Nephron progenitor cell (in vitro differentiated cells): ENCODE data around the gene FUT7.

ENCODE experiments used
- DNase-seq: peaks from one replicate; pipeline ENCODE4 v3.0.0; 2021
- H3K27ac Mint-ChIP-seq: 2 replicates; pipeline ENCODE4 v1.8.0; 2021; ENCODE audit warnings: mild to moderate bottlenecking, moderate library complexity, mixed read lengths
- H3K27me3 Mint-ChIP-seq: 2 replicates; pipeline ENCODE4 v1.8.0; 2021; ENCODE audit warnings: mild to moderate bottlenecking, low read depth, mixed read lengths; ENCODE audit not compliant: poor library complexity
- H3K36me3 Mint-ChIP-seq: 2 replicates; pipeline ENCODE4 v1.8.0; 2021; ENCODE audit warnings: low read depth, mixed read lengths
- H3K4me1 Mint-ChIP-seq: 2 replicates; pipeline ENCODE4 v1.8.0; 2021; ENCODE audit warnings: mixed read lengths
- H3K4me3 Mint-ChIP-seq: 2 replicates; pipeline ENCODE4 v1.8.0; 2021; ENCODE audit warnings: mild to moderate bottlenecking, moderate library complexity, mixed read lengths
- H3K9me3 Mint-ChIP-seq: 2 replicates; pipeline ENCODE4 v1.8.0; 2021; ENCODE audit warnings: mild to moderate bottlenecking, moderate library complexity, mixed read lengths
- TF ChIP-seq, protein P1 (sequence below): fragments of 200-600 bp; sonication (generic); IDR thresholded peaks from 2 replicates; pipeline ENCODE4 v1.5.0; 2021; ENCODE audit warnings: antibody characterized with exemption

Gene FUT7

DNA sequence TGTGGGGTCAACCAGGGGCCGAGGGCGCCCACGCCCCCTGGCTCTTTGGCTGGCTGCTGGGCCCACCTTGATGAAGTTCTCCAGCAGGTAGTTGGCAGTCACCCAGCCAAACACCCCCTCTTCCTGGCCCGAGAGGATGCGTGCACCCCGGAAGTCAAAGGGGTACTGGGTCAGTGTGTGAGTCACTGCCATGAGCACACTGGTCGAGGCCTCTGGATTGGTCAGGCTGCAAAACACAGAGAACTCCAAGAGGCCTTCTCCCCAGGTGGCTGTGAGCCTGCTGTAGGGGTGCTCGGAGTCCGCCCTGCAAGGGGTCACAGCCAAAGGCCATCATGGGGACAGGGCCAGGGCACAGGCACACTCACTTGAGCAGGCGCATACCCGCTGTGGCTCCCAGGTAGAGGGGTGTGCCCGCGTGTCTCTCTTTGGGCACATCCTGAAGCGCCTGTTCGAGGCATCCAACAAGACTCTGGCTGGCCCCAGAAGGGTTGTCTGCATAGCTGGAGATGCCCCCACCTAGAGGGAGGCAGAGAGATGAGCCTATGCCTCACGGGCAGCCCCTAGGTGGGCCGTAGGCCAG lies 19.3 kb upstream of the FUT7 start:
- Mint-ChIP-seq H3K4me1 (no peaks in the 10 kb centered on the region), H3K9me3 (no peaks in the 10 kb centered on the region), H3K27ac (no peak overlapping the region), H3K36me3 (no peaks in the 10 kb centered on the region), H3K4me3 (no peak overlapping the region), H3K27me3 (peaks cover 94% of the 10 kb centered on the region)
- TF ChIP-seq, protein P1, sequence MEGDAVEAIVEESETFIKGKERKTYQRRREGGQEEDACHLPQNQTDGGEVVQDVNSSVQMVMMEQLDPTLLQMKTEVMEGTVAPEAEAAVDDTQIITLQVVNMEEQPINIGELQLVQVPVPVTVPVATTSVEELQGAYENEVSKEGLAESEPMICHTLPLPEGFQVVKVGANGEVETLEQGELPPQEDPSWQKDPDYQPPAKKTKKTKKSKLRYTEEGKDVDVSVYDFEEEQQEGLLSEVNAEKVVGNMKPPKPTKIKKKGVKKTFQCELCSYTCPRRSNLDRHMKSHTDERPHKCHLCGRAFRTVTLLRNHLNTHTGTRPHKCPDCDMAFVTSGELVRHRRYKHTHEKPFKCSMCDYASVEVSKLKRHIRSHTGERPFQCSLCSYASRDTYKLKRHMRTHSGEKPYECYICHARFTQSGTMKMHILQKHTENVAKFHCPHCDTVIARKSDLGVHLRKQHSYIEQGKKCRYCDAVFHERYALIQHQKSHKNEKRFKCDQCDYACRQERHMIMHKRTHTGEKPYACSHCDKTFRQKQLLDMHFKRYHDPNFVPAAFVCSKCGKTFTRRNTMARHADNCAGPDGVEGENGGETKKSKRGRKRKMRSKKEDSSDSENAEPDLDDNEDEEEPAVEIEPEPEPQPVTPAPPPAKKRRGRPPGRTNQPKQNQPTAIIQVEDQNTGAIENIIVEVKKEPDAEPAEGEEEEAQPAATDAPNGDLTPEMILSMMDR = no peak
- DNase-seq = no peak

DNA sequence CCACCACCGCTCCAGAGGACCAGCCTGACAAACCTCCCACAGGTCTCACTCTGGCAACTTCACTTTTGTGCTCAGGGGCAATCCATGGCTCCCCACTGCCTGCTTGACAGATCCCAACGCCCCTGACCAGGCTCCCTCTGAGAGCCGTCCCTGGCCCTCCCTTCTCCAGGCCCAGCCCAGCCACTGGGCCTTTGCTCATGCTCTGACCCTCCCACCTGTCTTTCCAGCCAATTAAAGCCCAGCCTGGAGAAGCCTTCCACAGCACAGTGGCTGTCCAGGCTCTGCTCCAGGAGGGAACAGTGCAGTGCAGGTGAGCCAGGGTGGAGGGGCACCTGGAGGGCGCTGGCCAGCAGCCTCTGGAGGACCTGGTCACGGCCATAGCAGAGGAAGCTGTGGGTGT lies 18.7 kb upstream of the FUT7 start:
- Mint-ChIP-seq H3K27me3 (peaks cover 92% of the 10 kb centered on the region), H3K9me3 (no peaks in the 10 kb centered on the region), H3K4me1 (no peaks in the 10 kb centered on the region), H3K36me3 (no peaks in the 10 kb centered on the region), H3K4me3 (no peak overlapping the region), H3K27ac (no peak overlapping the region)
- no peak for DNase-seq
- TF ChIP-seq, protein P1 = no peak

DNA sequence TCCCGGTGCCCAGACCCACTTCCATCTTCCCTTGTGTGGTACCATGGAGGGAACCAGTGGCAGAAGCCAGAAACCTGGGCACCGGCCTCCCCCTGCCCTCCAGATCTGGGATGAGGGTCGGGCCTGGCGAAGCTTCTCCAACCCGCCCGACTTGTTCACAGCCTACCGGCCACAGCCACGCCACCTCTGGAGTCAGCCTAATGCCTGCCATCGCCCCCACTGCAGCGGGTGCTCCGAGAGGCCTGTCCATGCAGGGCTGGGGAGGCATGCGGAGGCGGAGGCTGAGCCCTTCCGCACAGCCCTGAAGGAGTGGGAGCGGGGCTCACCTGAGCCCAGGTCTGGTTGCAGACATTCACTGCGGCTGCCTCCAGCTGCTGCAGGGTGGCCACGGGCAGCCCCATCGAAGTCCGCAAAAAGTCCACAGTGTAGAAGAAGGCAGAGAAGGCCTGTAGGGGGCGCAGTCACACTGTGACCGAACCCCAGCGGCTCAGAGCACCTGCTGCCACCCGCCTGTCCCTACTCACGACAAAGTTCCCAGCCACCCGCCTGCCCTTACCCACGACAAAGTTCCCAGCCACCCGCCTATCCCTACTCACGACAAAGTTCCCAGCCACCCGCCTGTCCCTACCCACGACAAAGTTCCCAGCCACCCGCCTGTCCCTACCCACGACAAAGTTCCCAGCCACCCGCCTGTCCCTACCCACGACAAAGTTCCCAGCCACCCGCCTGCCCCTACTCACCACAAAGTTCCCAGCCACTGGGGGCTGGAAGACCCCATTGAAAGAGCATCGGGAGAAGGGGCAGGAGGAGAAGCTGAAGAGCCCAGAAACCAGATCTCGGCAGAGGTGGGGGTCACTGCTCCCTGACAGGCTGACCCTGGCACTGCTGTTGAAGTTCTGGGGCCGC lies 17.9 kb upstream of the FUT7 start:
- DNase-seq = peak; percentile 78

DNA sequence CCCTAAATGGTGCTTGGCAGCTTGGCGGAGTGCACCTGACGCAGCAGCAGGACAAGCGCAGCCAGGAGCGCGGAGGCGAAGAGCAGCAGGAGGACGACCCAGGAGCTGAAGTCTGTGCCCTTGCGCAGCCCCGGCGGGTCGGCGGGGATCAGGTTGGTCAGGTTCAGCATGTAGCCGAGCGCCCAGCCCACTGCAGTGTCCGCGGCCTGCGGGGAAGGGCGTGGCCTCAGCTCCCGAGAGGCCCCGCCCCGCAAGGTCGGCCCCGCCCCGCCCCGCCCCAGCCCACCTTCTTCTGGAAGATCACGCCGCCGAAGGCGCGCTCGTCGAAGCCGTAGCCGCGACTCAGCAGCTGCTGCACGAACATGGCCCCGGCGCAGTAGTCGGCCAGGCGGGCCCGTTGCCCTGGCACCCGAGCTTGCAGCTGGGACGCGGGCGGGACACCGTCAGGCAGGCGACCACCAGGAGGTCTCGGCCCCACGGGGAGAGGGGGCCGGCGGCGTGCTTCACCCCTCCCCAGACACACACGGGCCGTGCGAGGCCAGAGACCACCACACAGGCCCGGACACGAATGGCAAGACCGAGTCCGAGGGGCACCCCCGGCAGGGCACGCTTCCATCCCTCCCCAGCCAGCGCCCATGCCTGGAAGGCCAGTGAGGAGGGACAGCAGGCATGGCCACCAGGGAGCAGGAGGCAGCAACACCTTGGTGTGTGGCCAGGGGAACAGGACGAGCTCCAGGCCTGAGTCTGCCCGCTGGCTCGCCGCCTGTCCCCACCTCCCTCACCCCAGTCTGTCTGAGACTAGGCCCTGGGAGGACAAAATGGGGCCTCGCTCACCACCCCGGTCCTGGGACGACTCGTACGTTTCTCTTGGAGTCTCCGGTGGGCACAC lies 17.0 kb upstream of the FUT7 start:
- Mint-ChIP-seq H3K9me3 (no peaks in the 10 kb centered on the region), H3K4me1 (no peaks in the 10 kb centered on the region), H3K27me3 (peaks cover 93% of the 10 kb centered on the region), H3K36me3 (no peaks in the 10 kb centered on the region), H3K4me3 (no peak overlapping the region), H3K27ac (no peak overlapping the region)
- TF ChIP-seq, protein P1 = no peak
- DNase-seq = no peak

More for the DNA sequence above, 17.9 kb upstream of the FUT7 start:
- peaks cover 92% of the 10 kb centered on the region for H3K27me3 Mint-ChIP-seq
- H3K4me3 Mint-ChIP-seq = no peak overlapping the region
- no peaks in the 10 kb centered on the region for H3K36me3 Mint-ChIP-seq
- no peak overlapping the region for H3K27ac Mint-ChIP-seq
- no peaks in the 10 kb centered on the region for H3K4me1 Mint-ChIP-seq
- H3K9me3 Mint-ChIP-seq = no peaks in the 10 kb centered on the region
- TF ChIP-seq, protein P1 = peak; percentile 54

GRCh38 chr9:137046088-137046787 lies 14.3 kb upstream of the FUT7 start, which contains the start of gene NPDC1:
TSS of gene NPDC1 (minus strand) at chr9:137046177. CDS start at chr9:137045989, 188 bp downstream.
- Mint-ChIP-seq H3K36me3 (no peaks in the 10 kb centered on the region), H3K4me3 (peak within 1 kb of the TSS; percentile 68), H3K4me1 (no peaks in the 10 kb centered on the region), H3K9me3 (no peaks in the 10 kb centered on the region), H3K27me3 (peaks cover 82% of the 10 kb centered on the region), H3K27ac (no peak within 1 kb of the TSS)
- DNase-seq = peak; percentile 94
- TF ChIP-seq, protein P1 = peak; percentile 87
